Stimulated activated CD4-positive, alpha-beta T cell treated with anti-CD3 and anti-CD28 coated beads, TNF-alpha, amount 100 ng/mL, for 24 hours (primary cell): ENCODE data around the gene TNS1.
"Not testable (repeated sequence)": the region's sequence is repeated elsewhere in the genome, so short reads cannot be mapped to it uniquely, and the experiment has no call there.

Source experiments
- DNase-seq, 3 experiments: peaks; one replicate each; pipeline ENCODE4 v3.0.0-alpha.2; 2020; ENCODE audit warnings: low read depth in 3 of 3

TNS1 gene

DNA sequence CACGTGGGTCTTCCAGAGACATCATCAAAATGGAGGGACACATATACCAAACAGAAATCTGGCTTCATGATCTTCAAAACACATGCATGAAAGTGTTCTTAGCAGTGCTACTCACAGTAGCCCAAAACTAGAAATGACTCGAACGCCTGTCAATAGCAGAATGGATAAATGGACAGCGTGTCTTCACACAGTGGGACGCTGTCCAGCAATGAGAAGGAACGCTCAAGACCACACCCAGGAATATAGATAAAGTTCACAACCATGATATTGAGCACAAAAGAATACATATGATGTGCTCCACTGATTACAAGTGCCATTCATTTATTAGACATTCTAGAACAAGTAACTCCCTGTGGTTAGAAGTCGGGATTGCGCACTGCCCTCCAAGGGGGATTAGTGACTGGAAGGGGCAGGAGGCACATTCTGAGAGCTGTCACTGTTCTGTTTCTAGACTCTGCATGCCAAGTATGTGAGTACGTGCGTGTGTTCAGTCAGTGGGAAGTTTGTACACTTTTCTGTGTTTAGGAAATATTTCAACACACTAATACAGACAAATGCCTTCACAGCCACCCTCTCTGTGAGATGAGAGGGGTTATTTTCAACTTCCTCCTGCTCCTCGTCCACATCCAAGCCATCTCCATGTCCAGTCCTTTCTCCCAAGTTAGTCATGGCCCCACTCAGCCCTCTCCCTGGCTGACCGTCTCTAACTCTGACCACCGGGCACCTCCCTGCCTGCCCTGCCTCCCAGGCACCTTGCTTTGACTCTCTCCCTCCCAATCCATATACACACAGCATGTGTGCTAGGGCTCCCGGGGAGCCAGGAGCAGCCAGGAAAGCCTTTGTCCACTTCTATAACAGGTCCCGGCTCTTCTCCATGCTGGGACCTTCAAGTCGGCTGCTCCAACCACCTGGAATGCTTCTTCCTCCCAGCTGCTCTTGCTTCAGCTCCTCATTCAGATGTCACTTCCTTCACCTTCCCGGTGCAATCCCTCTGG is 26.9 kb upstream of the TNS1 start:
- no peak for DNase-seq

GRCh38 chr2:218028562-218029348 is 26.0 kb upstream of the TNS1 start:
- no peak for DNase-seq

DNA sequence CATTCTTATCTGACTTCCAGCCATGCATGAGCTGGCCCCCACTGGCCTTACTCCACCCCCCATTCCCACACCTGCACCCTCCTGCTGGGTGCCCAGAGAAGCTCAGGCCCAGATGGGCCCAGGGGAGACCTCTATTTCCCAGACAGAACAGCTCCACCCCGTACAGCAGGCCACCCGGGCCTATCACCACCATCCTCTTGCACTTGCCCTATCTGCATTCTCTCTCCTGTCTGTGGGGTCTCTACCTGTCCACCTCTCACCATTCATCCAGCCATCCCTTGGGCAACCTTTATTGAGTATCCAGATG is 25.3 kb upstream of the TNS1 start:
- no peak for DNase-seq

GRCh38 chr2:218027426-218028188 is 24.8 kb upstream of the TNS1 start:
- DNase-seq: no peak

DNA sequence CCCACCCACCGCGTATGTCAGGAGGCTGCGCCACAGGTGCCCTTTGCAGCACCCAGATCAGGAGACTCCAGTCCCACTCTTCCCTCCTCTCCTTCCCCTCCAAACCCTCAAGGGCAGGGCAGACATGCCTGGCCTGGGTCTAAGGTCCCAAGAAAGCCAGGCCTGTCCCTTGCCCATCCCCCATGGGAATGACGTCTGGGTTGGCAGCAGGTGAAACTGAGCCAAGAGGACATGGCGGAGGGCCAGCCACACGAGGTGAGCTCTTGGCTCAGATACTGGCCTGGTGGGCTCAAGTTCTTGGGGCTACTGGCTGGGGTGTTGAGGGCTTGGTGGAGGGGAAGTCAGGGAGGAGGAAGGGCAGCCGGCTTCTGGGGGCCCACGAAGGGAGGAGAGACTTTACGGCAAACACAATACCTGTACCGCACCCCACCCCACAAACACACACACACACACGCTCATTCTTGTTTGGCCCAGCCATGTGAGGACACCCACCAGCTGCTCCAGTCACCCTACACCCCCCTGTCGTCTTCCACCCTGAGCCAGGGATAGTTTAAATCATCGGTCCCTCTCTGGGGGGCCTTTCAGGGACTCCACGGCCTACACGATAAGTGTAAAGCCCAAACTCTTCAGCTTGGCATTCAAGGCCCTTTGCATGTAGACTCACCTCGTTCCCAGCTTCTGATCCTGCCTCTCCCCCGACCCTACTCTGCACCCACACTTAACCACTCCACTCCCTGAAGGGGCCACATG is 24.1 kb upstream of the TNS1 start:
- no peak for DNase-seq

GRCh38 chr2:218026244-218026643 is 23.4 kb upstream of the TNS1 start:
- DNase-seq: no peak

DNA sequence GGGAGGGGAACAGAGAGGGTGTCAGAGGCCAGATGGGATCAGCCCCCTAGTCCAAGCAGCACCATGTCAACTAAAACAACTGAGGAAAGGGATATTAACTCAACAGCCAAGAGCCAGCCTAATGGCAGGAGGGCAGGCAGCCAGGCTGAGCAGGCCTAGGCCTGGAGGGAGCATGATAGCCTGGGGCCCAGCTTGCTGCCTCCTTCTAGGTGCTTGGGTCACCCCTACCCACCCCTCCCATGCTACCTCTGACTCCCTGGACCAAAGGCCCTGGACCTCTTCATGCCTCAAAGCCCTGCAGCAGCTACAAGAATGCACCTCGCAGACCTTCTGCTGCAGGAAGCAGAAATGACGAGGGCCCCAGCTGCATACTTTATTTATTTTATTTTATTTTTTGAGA is 22.1 kb upstream of the TNS1 start:
- DNase-seq: no peak

DNA sequence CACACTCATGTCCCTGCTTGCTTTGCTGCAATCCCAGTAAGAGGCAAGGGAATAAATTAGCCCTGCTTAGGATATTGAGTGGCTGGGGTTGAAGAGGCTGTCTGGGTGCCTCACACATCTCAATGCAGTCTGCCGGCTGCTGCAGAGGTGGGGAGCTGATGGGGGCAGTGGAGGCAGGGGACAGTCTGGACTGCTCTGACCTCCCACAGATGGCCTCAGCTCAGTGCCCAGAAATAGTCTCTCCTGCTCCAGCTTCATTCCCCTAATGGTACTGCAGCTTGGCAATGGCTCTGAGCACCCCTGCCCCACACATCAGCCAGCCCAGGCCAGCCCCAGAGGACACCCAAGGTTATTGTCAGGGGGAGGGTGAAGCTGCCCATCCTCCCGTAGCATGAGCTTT is 21.5 kb upstream of the TNS1 start:
- DNase-seq: no peak

- no peak for DNase-seq
These were observed 20.8 kb upstream of the TNS1 start for GRCh38 chr2:218023636-218024035.

GRCh38 chr2:218022851-218023530 is 20.2 kb upstream of the TNS1 start:
- no peak for DNase-seq

GRCh38 chr2:218022131-218022850 is 19.5 kb upstream of the TNS1 start:
- no peak for DNase-seq

DNA sequence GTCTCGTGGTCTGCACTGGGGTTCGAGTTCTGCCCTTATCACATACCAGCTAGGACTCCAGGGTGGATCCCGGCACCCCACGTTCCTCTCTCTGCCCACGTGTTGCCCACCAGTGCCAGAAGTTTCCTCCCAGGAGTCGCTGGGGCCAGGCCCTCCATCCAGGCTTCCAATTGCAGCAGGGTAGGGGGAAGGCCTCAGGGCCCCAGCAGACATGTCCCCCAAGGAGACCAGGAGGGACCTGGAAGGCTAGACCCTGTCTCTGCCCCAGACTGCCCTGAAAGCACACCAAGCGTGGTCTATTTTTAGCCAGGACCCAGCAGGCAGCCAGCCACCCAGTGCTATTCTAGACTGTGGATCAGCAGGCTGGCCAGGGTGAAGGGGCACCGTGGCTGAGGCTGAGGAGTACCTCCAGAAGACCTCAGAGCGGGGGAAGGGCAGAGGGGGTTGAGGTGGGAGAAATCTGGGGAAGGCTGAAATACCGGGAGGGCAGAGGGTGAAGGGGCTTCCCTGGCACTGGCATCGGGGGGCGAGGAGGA is 18.8 kb upstream of the TNS1 start:
- DNase-seq: no peak

DNA sequence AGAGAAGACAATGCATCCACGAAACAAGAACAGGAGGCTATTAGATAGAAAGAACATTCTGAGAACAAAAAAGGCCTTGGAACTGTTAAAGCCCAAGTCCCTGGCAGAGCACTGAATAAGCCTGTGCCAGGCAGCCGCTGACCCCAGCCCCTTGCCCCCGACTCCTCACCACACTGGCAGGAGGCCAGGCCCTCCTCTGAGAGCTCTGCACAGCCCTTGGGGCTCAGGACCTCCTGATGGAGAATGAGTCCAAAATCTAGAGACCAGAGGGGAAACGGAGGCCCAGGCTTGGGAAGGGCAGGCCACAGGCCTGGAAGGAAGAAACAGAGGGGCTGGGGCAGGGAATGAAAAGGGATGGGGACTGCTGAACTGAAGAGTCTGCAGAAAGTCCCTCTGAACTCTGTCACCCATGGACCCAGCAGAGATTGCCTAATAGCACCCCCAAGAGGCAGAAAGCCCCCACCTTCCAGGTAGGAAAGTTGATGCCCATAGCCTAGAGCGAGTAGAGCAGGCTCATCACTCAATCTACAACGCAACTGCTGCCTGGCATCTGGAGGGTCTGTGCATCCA is 18.3 kb upstream of the TNS1 start:
- no peak for DNase-seq

- no peak for DNase-seq
These were observed 17.5 kb upstream of the TNS1 start for GRCh38 chr2:218020281-218020680.

- DNase-seq: no peak
These were observed 16.7 kb upstream of the TNS1 start for GRCh38 chr2:218019411-218020060.

- DNase-seq: not testable (repeated sequence)
These were observed 16.0 kb upstream of the TNS1 start for GRCh38 chr2:218018842-218019125.

GRCh38 chr2:218017211-218018053 is 14.6 kb upstream of the TNS1 start:
- no peak for DNase-seq

DNA sequence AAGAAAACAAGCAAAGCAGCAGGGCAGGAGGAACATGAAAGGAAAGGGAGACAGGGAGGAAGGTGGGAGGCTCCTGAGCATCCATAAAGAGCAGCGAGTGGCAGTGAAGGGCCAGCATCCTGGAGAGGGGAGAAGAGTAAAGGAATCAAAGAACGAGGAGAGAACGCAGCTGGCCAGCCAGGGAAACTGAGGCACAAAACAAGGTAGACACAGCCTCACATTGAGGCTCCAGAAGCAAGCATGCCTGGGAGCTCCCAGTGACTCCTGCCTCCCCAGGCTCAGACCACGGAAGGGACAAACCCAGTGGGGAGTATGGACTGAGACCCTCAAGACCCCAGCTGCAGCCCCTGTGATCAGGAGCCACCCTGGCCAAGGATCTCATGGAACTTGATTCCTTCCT is 14.0 kb upstream of the TNS1 start:
- no peak for DNase-seq
